Measurements from ENCODE around the gene MYBPH.

Gene MYBPH

GRCh38 chr1:203185585-203185984 is 10.0 kb upstream of the MYBPH start:
- H3K4me3 ChIP-seq, result no peak overlapping the region; a peak in 1 of 20 replicates
- peaks cover 46 to 75% (median 54%) of the 10 kb centered on the region in 10 experiments for H3K4me1 ChIP-seq
- no peaks in the 10 kb centered on the region for H4K20me1 ChIP-seq
- no peaks in the 10 kb centered on the region for H3K9me3 ChIP-seq (replicated peaks in 1 of 11)
- TF ChIP-seq Cebpa-rat (IDR thresholded peaks at IDR 0.05), result no peak
- no peak overlapping the region for H3K27ac ChIP-seq
- no peak overlapping the region for H3K9ac ChIP-seq
- H3K36me3 ChIP-seq, result no peaks in the 10 kb centered on the region
- H3K4me2 ChIP-seq, result peak overlapping the region in 9 of 11 experiments; percentile 21 to 86 (median 40); a peak in 14 of 22 replicates
- no peaks in the 10 kb centered on the region for H3K27me3 ChIP-seq

- no peaks in the 10 kb centered on the region for H3K9me3 ChIP-seq (replicated peaks in 1 of 11)
- H3K27me3 ChIP-seq, result no peaks in the 10 kb centered on the region
- peaks cover 52 to 74% (median 58%) of the 10 kb centered on the region in 10 experiments for H3K4me1 ChIP-seq
- TF ChIP-seq Cebpa-rat (IDR thresholded peaks at IDR 0.05), result no peak
- no peaks in the 10 kb centered on the region for H3K36me3 ChIP-seq
- H3K4me3 ChIP-seq, result no peak overlapping the region; a peak in 1 of 20 replicates
- H4K20me1 ChIP-seq, result no peaks in the 10 kb centered on the region
- H3K4me2 ChIP-seq, result peak overlapping the region in 9 of 11 experiments; percentile 21 to 86 (median 40); a peak in 11 of 22 replicates
- H3K9ac ChIP-seq, result no peak overlapping the region
- H3K27ac ChIP-seq, result no peak overlapping the region
Observed at GRCh38 chr1:203185061-203185461, 9.4 kb upstream of the MYBPH start.

GRCh38 chr1:203184467-203184866 is 8.8 kb upstream of the MYBPH start:
- Histone ChIP-seq H3K9ac (no peak overlapping the region), H3K4me3 (no peak overlapping the region), H3K9me3 (replicated peaks in 1 of 11) (no peaks in the 10 kb centered on the region), H3K4me1 (peaks cover 57 to 73% (median 63%) of the 10 kb centered on the region in 10 experiments), H3K4me2 (peak overlapping the region in 2 of 11 experiments; percentile 44 to 79; a peak in 3 of 22 replicates), H4K20me1 (no peaks in the 10 kb centered on the region), H3K27ac (no peak overlapping the region), H3K27me3 (peaks cover 0 to 4% (median 0%) of the 10 kb centered on the region in 11 experiments; a peak in 1 of 22 replicates), H3K36me3 (no peaks in the 10 kb centered on the region)
- no peak for TF ChIP-seq Cebpa-rat (IDR thresholded peaks at IDR 0.05)

- Histone ChIP-seq H3K27ac (no peak overlapping the region), H3K4me2 (no peak overlapping the region), H3K9ac (no peak overlapping the region), H3K4me3 (no peak overlapping the region), H3K4me1 (peaks cover 63 to 77% (median 69%) of the 10 kb centered on the region in 10 experiments), H4K20me1 (no peaks in the 10 kb centered on the region), H3K36me3 (no peaks in the 10 kb centered on the region), H3K9me3 (replicated peaks in 1 of 11) (no peaks in the 10 kb centered on the region), H3K27me3 (peaks cover 0 to 6% (median 0%) of the 10 kb centered on the region in 11 experiments; a peak in 1 of 22 replicates)
- TF ChIP-seq Cebpa-rat (IDR thresholded peaks at IDR 0.05), result no peak
Observed at GRCh38 chr1:203183828-203184227, 8.2 kb upstream of the MYBPH start.

- Histone ChIP-seq H3K4me3 (no peak overlapping the region), H3K27ac (peak overlapping the region in 1 of 11 experiments; percentile 18; a peak in 1 of 22 replicates), H3K9ac (0 out of 22 replicates have a peak overlapping the region, but pooled peaks of 2 of the 11 experiments have one; percentile 42 to 44)
Observed at GRCh38 chr1:203182387-203182953, 6.8 kb upstream of the MYBPH start.

GRCh38 chr1:203181586-203182386 is 6.2 kb upstream of the MYBPH start:
- Histone ChIP-seq H3K27me3 (peaks cover 0 to 6% (median 0%) of the 10 kb centered on the region in 11 experiments; a peak in 2 of 22 replicates), H3K27ac (peak overlapping the region in 2 of 11 experiments; percentile 18 to 37; a peak in 5 of 22 replicates), H3K4me1 (peaks cover 74 to 84% (median 78%) of the 10 kb centered on the region in 10 experiments), H4K20me1 (no peaks in the 10 kb centered on the region), H3K36me3 (no peaks in the 10 kb centered on the region), H3K9me3 (replicated peaks in 1 of 11) (no peaks in the 10 kb centered on the region), H3K4me2 (peak overlapping the region; percentile 38 to 99 (median 94)), H3K9ac (peak overlapping the region in 4 of 11 experiments; percentile 38 to 44 (median 42); a peak in 4 of 22 replicates), H3K4me3 (no peak overlapping the region)
- TF ChIP-seq Cebpa-rat (IDR thresholded peaks at IDR 0.05), result no peak

More at GRCh38 chr1:203182387-203182953, 6.8 kb upstream of the MYBPH start:
- H4K20me1 ChIP-seq, result no peaks in the 10 kb centered on the region
- TF ChIP-seq Cebpa-rat (IDR thresholded peaks at IDR 0.05), result no peak
- no peaks in the 10 kb centered on the region for H3K36me3 ChIP-seq
- H3K27me3 ChIP-seq, result peaks cover 0 to 6% (median 0%) of the 10 kb centered on the region in 11 experiments; a peak in 1 of 22 replicates
- H3K9me3 ChIP-seq (replicated peaks in 1 of 11), result no peaks in the 10 kb centered on the region
- peaks cover 74 to 84% (median 78%) of the 10 kb centered on the region in 10 experiments for H3K4me1 ChIP-seq
- H3K4me2 ChIP-seq, result peak overlapping the region; percentile 38 to 99 (median 94)

GRCh38 chr1:203180611-203181330 is 5.1 kb upstream of the MYBPH start:
- Histone ChIP-seq H4K20me1 (no peaks in the 10 kb centered on the region), H3K4me2 (peak overlapping the region; percentile 18 to 99 (median 94); a peak in 21 of 22 replicates), H3K9me3 (replicated peaks in 1 of 11) (no peaks in the 10 kb centered on the region), H3K36me3 (no peaks in the 10 kb centered on the region), H3K27ac (no peak overlapping the region; a peak in 1 of 22 replicates), H3K4me1 (peaks cover 74 to 84% (median 79%) of the 10 kb centered on the region in 10 experiments), H3K9ac (peak overlapping the region in 2 of 11 experiments; percentile 38 to 42; a peak in 1 of 22 replicates), H3K27me3 (peaks cover 0 to 7% (median 0%) of the 10 kb centered on the region in 11 experiments; a peak in 2 of 22 replicates), H3K4me3 (no peak overlapping the region)
- no peak for TF ChIP-seq Cebpa-rat (IDR thresholded peaks at IDR 0.05)

- TF ChIP-seq Cebpa-rat (IDR thresholded peaks at IDR 0.05), result no peak
- Histone ChIP-seq H3K27me3 (peaks cover 0 to 7% (median 0%) of the 10 kb centered on the region in 11 experiments; a peak in 2 of 22 replicates), H3K4me1 (peaks cover 80 to 84% (median 82%) of the 10 kb centered on the region in 10 experiments), H3K9me3 (replicated peaks in 1 of 11) (no peaks in the 10 kb centered on the region), H3K9ac (peak overlapping the region in 1 of 11 experiments; percentile 44; a peak in 2 of 22 replicates), H3K4me3 (no peak overlapping the region), H3K4me2 (peak overlapping the region; percentile 85 to 99 (median 94); a peak in 21 of 22 replicates), H3K27ac (peak overlapping the region in 1 of 11 experiments; percentile 77; a peak in 2 of 22 replicates), H3K36me3 (no peaks in the 10 kb centered on the region), H4K20me1 (no peaks in the 10 kb centered on the region)
Observed at GRCh38 chr1:203179667-203180005, 4.0 kb upstream of the MYBPH start.
